Measurements from ENCODE around the gene RAB9B.

DNA sequence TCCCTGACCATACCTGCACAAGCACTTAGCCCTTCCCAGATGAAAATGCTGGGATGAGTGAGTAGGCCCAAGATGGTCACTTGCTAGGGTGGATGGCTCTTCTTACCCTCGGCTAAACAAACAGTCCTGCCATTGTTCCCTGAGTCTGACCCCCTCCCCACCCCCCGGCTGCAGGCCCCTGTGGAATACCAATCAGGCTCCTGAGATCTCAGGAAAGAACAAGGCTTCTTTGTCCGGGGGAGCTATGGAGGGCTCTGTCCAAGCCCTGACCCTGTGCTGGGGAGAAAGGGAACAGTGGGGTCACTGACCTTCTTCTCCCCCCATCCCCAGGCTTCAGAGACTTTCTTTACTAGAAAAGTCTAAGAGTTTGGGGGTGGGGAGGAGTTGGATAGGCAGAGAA lies 49.4 kb downstream of the RAB9B start:
- TF ChIP-seq POLR2A (IDR thresholded peaks at IDR 0.05; ENCODE audit: borderline replicate concordance, extremely low read depth, insufficient read depth, insufficient read length) (no peak), EZH2 (IDR thresholded peaks at IDR 0.05) (no peak), POLR2AphosphoS5 (IDR thresholded peaks at IDR 0.05; ENCODE audit: low read depth, low read length) (no peak), RAD21 (IDR thresholded peaks at IDR 0.05; ENCODE audit: low read depth) (no peak)
- TF ChIP-seq, protein P1, sequence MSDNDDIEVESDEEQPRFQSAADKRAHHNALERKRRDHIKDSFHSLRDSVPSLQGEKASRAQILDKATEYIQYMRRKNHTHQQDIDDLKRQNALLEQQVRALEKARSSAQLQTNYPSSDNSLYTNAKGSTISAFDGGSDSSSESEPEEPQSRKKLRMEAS (IDR thresholded peaks at IDR 0.05), result no peak
- TF ChIP-seq, protein P2, sequence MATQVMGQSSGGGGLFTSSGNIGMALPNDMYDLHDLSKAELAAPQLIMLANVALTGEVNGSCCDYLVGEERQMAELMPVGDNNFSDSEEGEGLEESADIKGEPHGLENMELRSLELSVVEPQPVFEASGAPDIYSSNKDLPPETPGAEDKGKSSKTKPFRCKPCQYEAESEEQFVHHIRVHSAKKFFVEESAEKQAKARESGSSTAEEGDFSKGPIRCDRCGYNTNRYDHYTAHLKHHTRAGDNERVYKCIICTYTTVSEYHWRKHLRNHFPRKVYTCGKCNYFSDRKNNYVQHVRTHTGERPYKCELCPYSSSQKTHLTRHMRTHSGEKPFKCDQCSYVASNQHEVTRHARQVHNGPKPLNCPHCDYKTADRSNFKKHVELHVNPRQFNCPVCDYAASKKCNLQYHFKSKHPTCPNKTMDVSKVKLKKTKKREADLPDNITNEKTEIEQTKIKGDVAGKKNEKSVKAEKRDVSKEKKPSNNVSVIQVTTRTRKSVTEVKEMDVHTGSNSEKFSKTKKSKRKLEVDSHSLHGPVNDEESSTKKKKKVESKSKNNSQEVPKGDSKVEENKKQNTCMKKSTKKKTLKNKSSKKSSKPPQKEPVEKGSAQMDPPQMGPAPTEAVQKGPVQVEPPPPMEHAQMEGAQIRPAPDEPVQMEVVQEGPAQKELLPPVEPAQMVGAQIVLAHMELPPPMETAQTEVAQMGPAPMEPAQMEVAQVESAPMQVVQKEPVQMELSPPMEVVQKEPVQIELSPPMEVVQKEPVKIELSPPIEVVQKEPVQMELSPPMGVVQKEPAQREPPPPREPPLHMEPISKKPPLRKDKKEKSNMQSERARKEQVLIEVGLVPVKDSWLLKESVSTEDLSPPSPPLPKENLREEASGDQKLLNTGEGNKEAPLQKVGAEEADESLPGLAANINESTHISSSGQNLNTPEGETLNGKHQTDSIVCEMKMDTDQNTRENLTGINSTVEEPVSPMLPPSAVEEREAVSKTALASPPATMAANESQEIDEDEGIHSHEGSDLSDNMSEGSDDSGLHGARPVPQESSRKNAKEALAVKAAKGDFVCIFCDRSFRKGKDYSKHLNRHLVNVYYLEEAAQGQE (IDR thresholded peaks at IDR 0.05; ENCODE audit: low read depth), result no peak
- TF ChIP-seq, protein P3, sequence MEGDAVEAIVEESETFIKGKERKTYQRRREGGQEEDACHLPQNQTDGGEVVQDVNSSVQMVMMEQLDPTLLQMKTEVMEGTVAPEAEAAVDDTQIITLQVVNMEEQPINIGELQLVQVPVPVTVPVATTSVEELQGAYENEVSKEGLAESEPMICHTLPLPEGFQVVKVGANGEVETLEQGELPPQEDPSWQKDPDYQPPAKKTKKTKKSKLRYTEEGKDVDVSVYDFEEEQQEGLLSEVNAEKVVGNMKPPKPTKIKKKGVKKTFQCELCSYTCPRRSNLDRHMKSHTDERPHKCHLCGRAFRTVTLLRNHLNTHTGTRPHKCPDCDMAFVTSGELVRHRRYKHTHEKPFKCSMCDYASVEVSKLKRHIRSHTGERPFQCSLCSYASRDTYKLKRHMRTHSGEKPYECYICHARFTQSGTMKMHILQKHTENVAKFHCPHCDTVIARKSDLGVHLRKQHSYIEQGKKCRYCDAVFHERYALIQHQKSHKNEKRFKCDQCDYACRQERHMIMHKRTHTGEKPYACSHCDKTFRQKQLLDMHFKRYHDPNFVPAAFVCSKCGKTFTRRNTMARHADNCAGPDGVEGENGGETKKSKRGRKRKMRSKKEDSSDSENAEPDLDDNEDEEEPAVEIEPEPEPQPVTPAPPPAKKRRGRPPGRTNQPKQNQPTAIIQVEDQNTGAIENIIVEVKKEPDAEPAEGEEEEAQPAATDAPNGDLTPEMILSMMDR (IDR thresholded peaks at IDR 0.05 in 2 of 3, conservative IDR thresholded peaks at IDR 0.05 in 1 of 3; ENCODE audit: borderline replicate concordance in 1 of 3, insufficient read depth in 1 of 3, low read depth in 2 of 3, low read length in 2 of 3), result no peak

All from HCT116 (cell line).